GM23338 (cell line): ENCODE data around the gene DOCK4. TPM values are rescaled to one million over a fixed set of nuclear protein-coding genes. Genes with fewer than 3 reads are reported as not detected.

Experiments
- ATAC-seq: fragments of 200-7000 bp; cut with Tn5 transposase; 3 replicates; pipeline ENCODE4 v1.9.1; 2020
- DNase-seq: peaks from one replicate; pipeline ENCODE4 v3.0.0-alpha.2; 2015; ENCODE audit warnings: low spot score
- H2AFZ ChIP-seq: fragments of 200-600 bp; sonication (generic); 2 replicates; pipeline ENCODE4 v1.8.0; 2016; ENCODE audit warnings: antibody characterized with exemption, mild to moderate bottlenecking, moderate library complexity
- H3F3A ChIP-seq: fragments of 200-600 bp; sonication (generic); replicated peaks from 2 replicates; pipeline ENCODE4 v1.8.0; 2017; ENCODE audit warnings: antibody characterized with exemption, mixed run types, low read depth
- H3K27ac ChIP-seq: fragments of 200-600 bp; sonication (generic); 2 replicates; pipeline ENCODE4 v1.6.1; 2016; ENCODE audit warnings: low read depth
- H3K27me3 ChIP-seq: fragments of 200-600 bp; sonication (generic); 2 replicates; pipeline ENCODE4 v1.8.0; 2016; ENCODE audit warnings: mild to moderate bottlenecking, mixed run types, moderate library complexity; ENCODE audit not compliant: insufficient read depth
- H3K36me3 ChIP-seq: fragments of 200-600 bp; sonication (generic); 2 replicates; pipeline ENCODE4 v1.8.0; 2016; ENCODE audit warnings: mild to moderate bottlenecking; ENCODE audit not compliant: insufficient read depth
- H3K4me1 ChIP-seq: fragments of 200-600 bp; sonication (generic); 2 replicates; pipeline ENCODE4 v1.8.0; 2016; ENCODE audit warnings: mild to moderate bottlenecking, moderate library complexity; ENCODE audit not compliant: insufficient read depth
- H3K4me2 ChIP-seq: fragments of 200-600 bp; sonication (generic); 2 replicates; pipeline ENCODE4 v1.7.1; 2017; ENCODE audit warnings: mixed run types
- H3K4me3 ChIP-seq: fragments of 200-600 bp; sonication (generic); 2 replicates; pipeline ENCODE4 v1.6.1; 2016; ENCODE audit warnings: mixed run types
- H3K79me2 ChIP-seq: fragments of 200-600 bp; sonication (generic); replicated peaks from 2 replicates; pipeline ENCODE4 v1.8.0; 2017; ENCODE audit warnings: mild to moderate bottlenecking; ENCODE audit not compliant: insufficient read depth
- H3K9me2 ChIP-seq: fragments of 200-600 bp; sonication (generic); 2 replicates; pipeline ENCODE4 v1.8.0; 2017; ENCODE audit not compliant: insufficient read depth
- H4K20me1 ChIP-seq: fragments of 200-600 bp; sonication (generic); replicated peaks from 2 replicates; pipeline ENCODE4 v1.8.0; 2017; ENCODE audit warnings: mild to moderate bottlenecking; ENCODE audit not compliant: insufficient read depth
- H3K27ac Mint-ChIP-seq: 2 replicates; pipeline ENCODE4 v1.8.0; 2020; ENCODE audit warnings: inconsistent platforms, mild to moderate bottlenecking, moderate library complexity, mixed read lengths
- H3K27me3 Mint-ChIP-seq: 3 replicates; pipeline ENCODE4 v1.8.0; 2022; ENCODE audit warnings: low read depth, mild to moderate bottlenecking, moderate library complexity, mixed read lengths, inconsistent platforms; ENCODE audit not compliant: insufficient read depth, poor library complexity
- H3K36me3 Mint-ChIP-seq: 3 replicates; pipeline ENCODE4 v1.8.0; 2021; ENCODE audit warnings: low read depth, mild to moderate bottlenecking, inconsistent platforms, moderate library complexity, mixed read lengths
- H3K4me1 Mint-ChIP-seq: 3 replicates; pipeline ENCODE4 v1.8.0; 2020; ENCODE audit warnings: mild to moderate bottlenecking, inconsistent platforms, mixed read lengths
- H3K4me3 Mint-ChIP-seq: 3 replicates; pipeline ENCODE4 v1.8.0; 2021; ENCODE audit warnings: moderate library complexity, mild to moderate bottlenecking, inconsistent platforms, mixed read lengths
- H3K9me3 Mint-ChIP-seq: 3 replicates; pipeline ENCODE4 v1.8.0; 2020; ENCODE audit warnings: moderate library complexity, mild to moderate bottlenecking, inconsistent platforms, mixed read lengths
- CREB1 ChIP-seq: fragments of 250-450 bp; sonication (Bioruptor Pico); IDR thresholded peaks from 2 replicates; pipeline ENCODE4 v1.5.0; 2020; ENCODE audit warnings: low read depth, mild to moderate bottlenecking, moderate library complexity
- EZH2 ChIP-seq: fragments of 200-600 bp; sonication (generic); IDR thresholded peaks from one replicate; pipeline ENCODE4 v1.8.0; 2017; ENCODE audit warnings: antibody characterized with exemption, mild to moderate bottlenecking, low read depth; ENCODE audit not compliant: unreplicated experiment
- EZH2phosphoT487 ChIP-seq: fragments of 200-600 bp; sonication (generic); IDR thresholded peaks from one replicate; pipeline ENCODE4 v1.8.1; 2018; ENCODE audit warnings: antibody characterized with exemption; ENCODE audit not compliant: unreplicated experiment
- JUNB ChIP-seq: IDR thresholded peaks from one replicate; pipeline ENCODE4 v1.6.1; 2016; ENCODE audit warnings: antibody characterized with exemption; ENCODE audit not compliant: unreplicated experiment
- NANOG ChIP-seq: IDR thresholded peaks from 2 replicates; pipeline ENCODE4 v1.6.1; 2016; ENCODE audit warnings: antibody characterized with exemption, borderline replicate concordance
- POLR2AphosphoS5 ChIP-seq: IDR thresholded peaks from 2 replicates; pipeline ENCODE4 v1.6.1; 2016; ENCODE audit warnings: antibody characterized with exemption, low read depth
- STAT1 ChIP-seq: IDR thresholded peaks from one replicate; pipeline ENCODE4 v1.6.1; 2016; ENCODE audit warnings: antibody characterized with exemption; ENCODE audit not compliant: unreplicated experiment
- ZNF331 ChIP-seq: fragments of 250-450 bp; sonication (Bioruptor Pico); IDR thresholded peaks from 2 replicates; pipeline ENCODE4 v1.5.0; 2020; ENCODE audit warnings: low read depth, mild to moderate bottlenecking, moderate library complexity
- polyA plus RNA-seq: library from polyadenylated mRNA; unstranded; fragments of >200 nt; fragmentation: Nextera tagmentation; extraction: Ambion mirVana; gene quantifications from 2 replicates; pipeline ENCODE4 v1.2.1, GENCODE V29; 2016
- total RNA-seq: library from RNA; depleted of rRNA; stranded (reverse); fragments of >200 nt; shearing (Covaris generic); gene quantifications from 2 replicates; pipeline ENCODE4 v1.2.3, GENCODE V29; 2014
- TF ChIP-seq, protein P1 (sequence below), 2 experiments: fragments of 200-600 bp in 1 of 2; sonication (generic) in 1 of 2; conservative IDR thresholded peaks; 2 replicates each; pipeline versions ENCODE4 v1.5.1 to v1.6.1; 2016 to 2017; ENCODE audit warnings: antibody characterized with exemption in 2 of 2, low read depth in 2 of 2, mild to moderate bottlenecking in 2 of 2, moderate library complexity in 1 of 2
- TF ChIP-seq, protein P2 (sequence below): IDR thresholded peaks from 2 replicates; pipeline ENCODE4 v1.6.1; 2016; ENCODE audit warnings: antibody characterized with exemption
- TF ChIP-seq, protein P3 (sequence below): fragments of 250-450 bp; sonication (Bioruptor Pico); IDR thresholded peaks from 2 replicates; pipeline ENCODE4 v1.5.0; 2020; ENCODE audit warnings: mild to moderate bottlenecking, moderate library complexity

DOCK4 gene
- total and polyA plus RNA-seq, 2 experiments from 2014 or later = 6.3 to 33.8 TPM

DNA sequence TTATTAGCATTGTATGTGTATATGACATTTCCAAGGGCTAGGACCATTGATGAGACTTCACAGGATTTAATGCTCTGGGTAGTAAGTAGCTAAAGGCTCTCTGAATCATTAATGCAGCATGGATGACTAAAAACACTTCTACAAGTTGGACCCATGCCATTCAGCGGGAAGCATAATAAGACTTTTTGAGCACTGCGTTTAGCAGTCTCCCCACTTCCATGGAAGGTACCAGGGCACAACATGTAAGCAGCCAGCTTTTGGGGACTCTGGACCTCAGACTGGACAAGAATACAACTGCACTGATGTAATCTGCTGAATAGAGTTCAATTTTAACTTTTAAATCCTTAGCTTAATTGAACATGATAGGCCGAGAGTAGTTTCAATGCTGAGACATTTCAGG lies 452.2 kb downstream of the DOCK4 start:
- 0 out of 2 replicates have a peak, but pooled peaks cover 3% of the 10 kb centered on the region for H3K36me3 ChIP-seq
- H2AFZ ChIP-seq = no peak overlapping the region
- TF ChIP-seq, protein P1, sequence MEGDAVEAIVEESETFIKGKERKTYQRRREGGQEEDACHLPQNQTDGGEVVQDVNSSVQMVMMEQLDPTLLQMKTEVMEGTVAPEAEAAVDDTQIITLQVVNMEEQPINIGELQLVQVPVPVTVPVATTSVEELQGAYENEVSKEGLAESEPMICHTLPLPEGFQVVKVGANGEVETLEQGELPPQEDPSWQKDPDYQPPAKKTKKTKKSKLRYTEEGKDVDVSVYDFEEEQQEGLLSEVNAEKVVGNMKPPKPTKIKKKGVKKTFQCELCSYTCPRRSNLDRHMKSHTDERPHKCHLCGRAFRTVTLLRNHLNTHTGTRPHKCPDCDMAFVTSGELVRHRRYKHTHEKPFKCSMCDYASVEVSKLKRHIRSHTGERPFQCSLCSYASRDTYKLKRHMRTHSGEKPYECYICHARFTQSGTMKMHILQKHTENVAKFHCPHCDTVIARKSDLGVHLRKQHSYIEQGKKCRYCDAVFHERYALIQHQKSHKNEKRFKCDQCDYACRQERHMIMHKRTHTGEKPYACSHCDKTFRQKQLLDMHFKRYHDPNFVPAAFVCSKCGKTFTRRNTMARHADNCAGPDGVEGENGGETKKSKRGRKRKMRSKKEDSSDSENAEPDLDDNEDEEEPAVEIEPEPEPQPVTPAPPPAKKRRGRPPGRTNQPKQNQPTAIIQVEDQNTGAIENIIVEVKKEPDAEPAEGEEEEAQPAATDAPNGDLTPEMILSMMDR (conservative IDR thresholded peaks at IDR 0.05; ENCODE audit: low read depth in 2 of 2) = no peak
- TF ChIP-seq ZNF331 = no peak
- no peak for TF ChIP-seq NANOG
- TF ChIP-seq EZH2phosphoT487 = no peak
- TF ChIP-seq JUNB = no peak
- TF ChIP-seq CREB1 = no peak
- TF ChIP-seq, protein P2, sequence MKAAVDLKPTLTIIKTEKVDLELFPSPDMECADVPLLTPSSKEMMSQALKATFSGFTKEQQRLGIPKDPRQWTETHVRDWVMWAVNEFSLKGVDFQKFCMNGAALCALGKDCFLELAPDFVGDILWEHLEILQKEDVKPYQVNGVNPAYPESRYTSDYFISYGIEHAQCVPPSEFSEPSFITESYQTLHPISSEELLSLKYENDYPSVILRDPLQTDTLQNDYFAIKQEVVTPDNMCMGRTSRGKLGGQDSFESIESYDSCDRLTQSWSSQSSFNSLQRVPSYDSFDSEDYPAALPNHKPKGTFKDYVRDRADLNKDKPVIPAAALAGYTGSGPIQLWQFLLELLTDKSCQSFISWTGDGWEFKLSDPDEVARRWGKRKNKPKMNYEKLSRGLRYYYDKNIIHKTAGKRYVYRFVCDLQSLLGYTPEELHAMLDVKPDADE = no peak
- no peak for TF ChIP-seq POLR2AphosphoS5
- TF ChIP-seq, protein P3, sequence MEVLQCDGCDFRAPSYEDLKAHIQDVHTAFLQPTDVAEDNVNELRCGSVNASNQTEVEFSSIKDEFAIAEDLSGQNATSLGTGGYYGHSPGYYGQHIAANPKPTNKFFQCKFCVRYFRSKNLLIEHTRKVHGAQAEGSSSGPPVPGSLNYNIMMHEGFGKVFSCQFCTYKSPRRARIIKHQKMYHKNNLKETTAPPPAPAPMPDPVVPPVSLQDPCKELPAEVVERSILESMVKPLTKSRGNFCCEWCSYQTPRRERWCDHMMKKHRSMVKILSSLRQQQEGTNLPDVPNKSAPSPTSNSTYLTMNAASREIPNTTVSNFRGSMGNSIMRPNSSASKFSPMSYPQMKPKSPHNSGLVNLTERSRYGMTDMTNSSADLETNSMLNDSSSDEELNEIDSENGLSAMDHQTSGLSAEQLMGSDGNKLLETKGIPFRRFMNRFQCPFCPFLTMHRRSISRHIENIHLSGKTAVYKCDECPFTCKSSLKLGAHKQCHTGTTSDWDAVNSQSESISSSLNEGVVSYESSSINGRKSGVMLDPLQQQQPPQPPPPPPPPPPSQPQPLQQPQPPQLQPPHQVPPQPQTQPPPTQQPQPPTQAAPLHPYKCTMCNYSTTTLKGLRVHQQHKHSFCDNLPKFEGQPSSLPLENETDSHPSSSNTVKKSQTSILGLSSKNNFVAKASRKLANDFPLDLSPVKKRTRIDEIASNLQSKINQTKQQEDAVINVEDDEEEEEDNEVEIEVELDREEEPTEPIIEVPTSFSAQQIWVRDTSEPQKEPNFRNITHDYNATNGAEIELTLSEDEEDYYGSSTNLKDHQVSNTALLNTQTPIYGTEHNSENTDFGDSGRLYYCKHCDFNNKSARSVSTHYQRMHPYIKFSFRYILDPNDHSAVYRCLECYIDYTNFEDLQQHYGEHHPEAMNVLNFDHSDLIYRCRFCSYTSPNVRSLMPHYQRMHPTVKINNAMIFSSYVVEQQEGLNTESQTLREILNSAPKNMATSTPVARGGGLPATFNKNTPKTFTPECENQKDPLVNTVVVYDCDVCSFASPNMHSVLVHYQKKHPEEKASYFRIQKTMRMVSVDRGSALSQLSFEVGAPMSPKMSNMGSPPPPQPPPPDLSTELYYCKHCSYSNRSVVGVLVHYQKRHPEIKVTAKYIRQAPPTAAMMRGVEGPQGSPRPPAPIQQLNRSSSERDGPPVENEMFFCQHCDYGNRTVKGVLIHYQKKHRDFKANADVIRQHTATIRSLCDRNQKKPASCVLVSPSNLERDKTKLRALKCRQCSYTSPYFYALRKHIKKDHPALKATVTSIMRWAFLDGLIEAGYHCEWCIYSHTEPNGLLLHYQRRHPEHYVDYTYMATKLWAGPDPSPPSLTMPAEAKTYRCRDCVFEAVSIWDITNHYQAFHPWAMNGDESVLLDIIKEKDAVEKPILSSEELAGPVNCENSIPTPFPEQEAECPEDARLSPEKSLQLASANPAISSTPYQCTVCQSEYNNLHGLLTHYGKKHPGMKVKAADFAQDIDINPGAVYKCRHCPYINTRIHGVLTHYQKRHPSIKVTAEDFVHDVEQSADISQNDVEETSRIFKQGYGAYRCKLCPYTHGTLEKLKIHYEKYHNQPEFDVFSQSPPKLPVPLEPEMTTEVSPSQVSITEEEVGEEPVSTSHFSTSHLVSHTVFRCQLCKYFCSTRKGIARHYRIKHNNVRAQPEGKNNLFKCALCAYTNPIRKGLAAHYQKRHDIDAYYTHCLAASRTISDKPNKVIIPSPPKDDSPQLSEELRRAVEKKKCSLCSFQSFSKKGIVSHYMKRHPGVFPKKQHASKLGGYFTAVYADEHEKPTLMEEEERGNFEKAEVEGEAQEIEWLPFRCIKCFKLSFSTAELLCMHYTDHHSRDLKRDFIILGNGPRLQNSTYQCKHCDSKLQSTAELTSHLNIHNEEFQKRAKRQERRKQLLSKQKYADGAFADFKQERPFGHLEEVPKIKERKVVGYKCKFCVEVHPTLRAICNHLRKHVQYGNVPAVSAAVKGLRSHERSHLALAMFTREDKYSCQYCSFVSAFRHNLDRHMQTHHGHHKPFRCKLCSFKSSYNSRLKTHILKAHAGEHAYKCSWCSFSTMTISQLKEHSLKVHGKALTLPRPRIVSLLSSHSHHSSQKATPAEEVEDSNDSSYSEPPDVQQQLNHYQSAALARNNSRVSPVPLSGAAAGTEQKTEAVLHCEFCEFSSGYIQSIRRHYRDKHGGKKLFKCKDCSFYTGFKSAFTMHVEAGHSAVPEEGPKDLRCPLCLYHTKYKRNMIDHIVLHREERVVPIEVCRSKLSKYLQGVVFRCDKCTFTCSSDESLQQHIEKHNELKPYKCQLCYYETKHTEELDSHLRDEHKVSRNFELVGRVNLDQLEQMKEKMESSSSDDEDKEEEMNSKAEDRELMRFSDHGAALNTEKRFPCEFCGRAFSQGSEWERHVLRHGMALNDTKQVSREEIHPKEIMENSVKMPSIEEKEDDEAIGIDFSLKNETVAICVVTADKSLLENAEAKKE (CRISPR knock-in tag) = no peak
- no peak for TF ChIP-seq STAT1
- TF ChIP-seq EZH2 = no peak
- DNase-seq = no peak
- H3K27me3 ChIP-seq = no peaks in the 10 kb centered on the region
- H3K4me1 Mint-ChIP-seq = peaks cover 16% of the 10 kb centered on the region
- H3K4me3 ChIP-seq = no peak overlapping the region
- ATAC-seq = no peak
- no peaks in the 10 kb centered on the region for H4K20me1 ChIP-seq
- no peaks in the 10 kb centered on the region for H3K9me2 ChIP-seq
- no peak overlapping the region for H3K27ac ChIP-seq
- H3F3A ChIP-seq = no peaks in the 10 kb centered on the region
- H3K4me3 Mint-ChIP-seq = no peak overlapping the region
- no peaks in the 10 kb centered on the region for H3K79me2 ChIP-seq
- H3K4me1 ChIP-seq = peaks cover 3% of the 10 kb centered on the region
- H3K27ac Mint-ChIP-seq = no peak overlapping the region
- H3K9me3 Mint-ChIP-seq = no peaks in the 10 kb centered on the region
- no peak overlapping the region for H3K4me2 ChIP-seq
- peaks cover 13% of the 10 kb centered on the region; the same call in 2 of the 3 replicates for H3K36me3 Mint-ChIP-seq
- H3K27me3 Mint-ChIP-seq = peaks cover 3% of the 10 kb centered on the region
